HepG2 (cell line): Measurements from ENCODE around the gene ZFP36L2. TPM values are rescaled to one million over a fixed set of nuclear protein-coding genes. Genes with fewer than 3 reads are reported as not detected.

Source experiments
- ARNT2 ChIP-seq: sonication (generic); formaldehyde crosslinking; IDR thresholded peaks from 2 replicates; pipeline ENCODE4 v1.8.0; 2022; ENCODE audit warnings: mild to moderate bottlenecking, low read depth, missing genetic modification reagents, moderate library complexity
- CEBPB ChIP-seq: IDR thresholded peaks from 2 replicates; pipeline ENCODE4 v1.6.1; 2011; ENCODE audit warnings: low read depth, low read length, improper control_type of control experiment, borderline replicate concordance
- ELF3 ChIP-seq: IDR thresholded peaks from 2 replicates; pipeline ENCODE4 v1.6.1; 2016; ENCODE audit warnings: missing genetic modification reagents, missing compliant biosample characterization
- ETV5 ChIP-seq: IDR thresholded peaks from 2 replicates; pipeline ENCODE4 v1.6.1; 2018; ENCODE audit warnings: missing biosample characterization, missing genetic modification reagents, inconsistent platforms, borderline replicate concordance
- HDAC2 ChIP-seq: sonication (generic); formaldehyde crosslinking; IDR thresholded peaks from 2 replicates; pipeline ENCODE4 v1.4.0; 2020; ENCODE audit warnings: missing genetic modification reagents
- KMT2A ChIP-seq: sonication (generic); formaldehyde crosslinking; IDR thresholded peaks from 2 replicates; pipeline ENCODE4 v1.4.0; 2020; ENCODE audit warnings: missing genetic modification reagents
- MIER2 ChIP-seq: IDR thresholded peaks from 2 replicates; pipeline ENCODE4 v1.6.1; 2016; ENCODE audit warnings: missing biosample characterization, missing genetic modification reagents
- MTA1 ChIP-seq: sonication (generic); formaldehyde crosslinking; IDR thresholded peaks from 2 replicates; pipeline ENCODE4 v1.4.0; 2020; ENCODE audit warnings: missing genetic modification reagents, mild to moderate bottlenecking, borderline replicate concordance
- PHF20 ChIP-seq: sonication (generic); formaldehyde crosslinking; IDR thresholded peaks from 2 replicates; pipeline ENCODE4 v1.5.0; 2020; ENCODE audit warnings: mild to moderate bottlenecking, missing genetic modification reagents
- POLR2A ChIP-seq, 2 experiments: IDR thresholded peaks; 2 replicates each; pipeline ENCODE4 v1.6.1; 2011; ENCODE audit warnings: low read depth in 2 of 2, low read length in 2 of 2, mild to moderate bottlenecking in 1 of 2, moderate library complexity in 1 of 2; ENCODE audit not compliant: insufficient read depth in 1 of 2
- SOX13 ChIP-seq, 3 experiments: fragments of 450-650 bp in 1 of 3; sonication (generic) in 1 of 3; formaldehyde crosslinking in 1 of 3; IDR thresholded peaks in 2 of 3; conservative IDR thresholded peaks in 1 of 3; 2 replicates each; pipeline versions ENCODE4 v1.5.0 to v1.6.1; 2016 to 2020; ENCODE audit warnings: antibody characterized with exemption in 1 of 3, mild to moderate bottlenecking in 1 of 3, missing compliant biosample characterization in 1 of 3, missing genetic modification reagents in 1 of 3, moderate library complexity in 1 of 3
- STAT5B ChIP-seq: sonication (generic); formaldehyde crosslinking; IDR thresholded peaks from 2 replicates; pipeline ENCODE4 v1.4.0; 2020; ENCODE audit warnings: missing genetic modification reagents
- U2AF1 ChIP-seq: fragments of 200-400 bp; formaldehyde crosslinking; optimal IDR thresholded peaks from 2 replicates; pipeline ENCODE3; 2017; ENCODE audit warnings: mild to moderate bottlenecking, low read depth, low read length
- YEATS4 ChIP-seq: sonication (generic); formaldehyde crosslinking; IDR thresholded peaks from 2 replicates; pipeline ENCODE4 v1.4.0; 2020; ENCODE audit warnings: missing genetic modification reagents, borderline replicate concordance
- ZMYM4 ChIP-seq: sonication (generic); formaldehyde crosslinking; IDR thresholded peaks from 2 replicates; pipeline ENCODE4 v1.8.1; 2023; ENCODE audit warnings: mild to moderate bottlenecking, missing genetic modification reagents
- ZNF143 ChIP-seq: sonication (generic); formaldehyde crosslinking; IDR thresholded peaks from 2 replicates; pipeline ENCODE4 v1.4.0; 2020; ENCODE audit warnings: missing genetic modification reagents
- ZNF232 ChIP-seq: sonication (generic); formaldehyde crosslinking; IDR thresholded peaks from 2 replicates; pipeline ENCODE4 v1.4.0; 2020; ENCODE audit warnings: missing genetic modification reagents, borderline replicate concordance
- ZNF33A ChIP-seq: sonication (generic); formaldehyde crosslinking; IDR thresholded peaks from 2 replicates; pipeline ENCODE4 v1.5.1; 2020; ENCODE audit warnings: missing genetic modification reagents, mild to moderate bottlenecking, moderate library complexity, borderline replicate concordance
- ZNF558 ChIP-seq: sonication (generic); formaldehyde crosslinking; IDR thresholded peaks from 2 replicates; pipeline ENCODE4 v1.9.0; 2022; ENCODE audit warnings: mild to moderate bottlenecking, missing genetic modification reagents, borderline replicate concordance
- ZNF598 ChIP-seq: sonication (generic); formaldehyde crosslinking; IDR thresholded peaks from 2 replicates; pipeline ENCODE4 v1.5.1; 2020; ENCODE audit warnings: mild to moderate bottlenecking, missing genetic modification reagents, borderline replicate concordance
- ZNF605 ChIP-seq: sonication (generic); formaldehyde crosslinking; IDR thresholded peaks from 2 replicates; pipeline ENCODE4 v1.8.0; 2022; ENCODE audit warnings: mild to moderate bottlenecking, missing genetic modification reagents
- polyA plus RNA-seq, 8 experiments: library from polyadenylated mRNA; depleted of rRNA in 3 of 8; stranded (reverse) in 7 of 8; unstranded in 1 of 8; fragments of >200 nt; fragmentation: Illumina TruSeq in 4 of 8; extraction: Trizol in 4 of 8; gene quantifications; 2 replicates each; pipeline versions ENCODE4 v1.2.1 to v1.2.3, GENCODE V29; 2011 to 2016; ENCODE audit warnings: low read depth in 4 of 8, missing spikeins in 1 of 8, mixed read lengths in 1 of 8; ENCODE audit not compliant: insufficient read depth in 1 of 8
- total RNA-seq, 5 experiments: library from RNA; depleted of rRNA; stranded (reverse); fragments of >200 nt; fragmentation: Illumina TruSeq; extraction: Trizol; gene quantifications; 2 replicates each; pipeline ENCODE4 v1.2.3, GENCODE V29; 2016; ENCODE audit warnings: low read depth in 1 of 5
- TF ChIP-seq, protein P1 (sequence below): sonication (generic); formaldehyde crosslinking; IDR thresholded peaks from 2 replicates; pipeline ENCODE4 v1.9.0; 2021; ENCODE audit warnings: missing genetic modification reagents, mild to moderate bottlenecking, borderline replicate concordance
- TF ChIP-seq, protein P2 (sequence below): sonication (generic); formaldehyde crosslinking; IDR thresholded peaks from 2 replicates; pipeline ENCODE4 v1.8.0; 2023; ENCODE audit warnings: mild to moderate bottlenecking, missing genetic modification reagents
- TF ChIP-seq, protein P3 (sequence below): sonication (generic); formaldehyde crosslinking; IDR thresholded peaks from 2 replicates; pipeline ENCODE4 v1.4.0; 2020; ENCODE audit warnings: missing genetic modification reagents, borderline replicate concordance
- TF ChIP-seq, protein P4 (sequence below): sonication (generic); formaldehyde crosslinking; IDR thresholded peaks from 2 replicates; pipeline ENCODE4 v1.4.0; 2020; ENCODE audit warnings: low read depth, mild to moderate bottlenecking, missing genetic modification reagents

ZFP36L2 gene
- total and polyA plus RNA-seq, 2 of the 13 experiments (the other 11 are each of a cell fraction or from before 2014, with no cell fraction given), result 11.2 to 21.8 TPM

DNA sequence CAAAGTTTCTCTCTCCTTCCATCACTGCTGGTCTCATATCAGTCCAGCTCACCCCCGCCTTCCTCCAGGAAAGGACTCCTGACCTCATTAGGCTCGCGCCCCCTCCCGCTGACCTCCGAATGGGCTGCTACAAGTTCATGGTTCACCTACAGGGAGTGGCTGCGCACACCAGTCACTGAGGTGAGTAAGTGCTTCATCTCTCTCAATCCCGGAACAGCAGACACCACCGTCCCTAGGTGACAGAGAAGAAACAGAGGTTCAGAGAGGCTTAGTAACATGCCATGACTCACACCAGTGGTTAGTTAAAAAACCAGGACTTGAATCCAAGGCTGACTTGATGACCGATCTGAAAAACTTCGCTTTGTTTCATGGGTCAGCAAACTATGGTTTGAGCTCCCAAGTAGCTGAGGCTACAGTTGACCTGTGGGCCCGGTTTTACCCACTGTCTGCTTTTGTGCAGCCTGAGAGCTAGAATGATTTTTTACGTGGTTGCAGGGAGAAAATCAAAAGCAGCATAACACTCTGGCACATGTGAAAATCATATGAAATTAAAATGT is 42.0 kb downstream of the ZFP36L2 start (continued):
- TF ChIP-seq ZNF605 (CRISPR knock-in tag) (peak; percentile 74), MIER2 (CRISPR knock-in tag) (peak; percentile 79; the same call in 1 of the 2 replicates), ZNF232 (CRISPR knock-in tag) (peak; percentile 84; the same call in 1 of the 2 replicates), U2AF1 (no peak), SOX13 (IDR thresholded peaks at IDR 0.05) (no peak), SOX13 (CRISPR knock-in tag; conservative IDR thresholded peaks at IDR 0.05 in 1 of 2, IDR thresholded peaks at IDR 0.05 in 1 of 2) (peak in 1 of 2 experiments; percentile 78; a peak in 2 of 4 replicates), ZNF598 (CRISPR knock-in tag) (0 out of 2 replicates have a peak, but pooled peaks have one; percentile 50), ELF3 (peak; percentile 97), ETV5 (CRISPR knock-in tag) (peak; percentile 88), ZNF143 (CRISPR knock-in tag) (no peak), POLR2A (IDR thresholded peaks at IDR 0.05; ENCODE audit: insufficient read depth in 1 of 2, low read depth in 2 of 2, low read length in 2 of 2) (no peak), KMT2A (0 out of 2 replicates have a peak, but pooled peaks have one; percentile 59), CEBPB (no peak), MTA1 (CRISPR knock-in tag) (peak; percentile 97), PHF20 (no peak), STAT5B (CRISPR knock-in tag) (no peak), ZMYM4 (CRISPR knock-in tag) (peak; percentile 78), ZNF558 (CRISPR knock-in tag) (no peak), YEATS4 (CRISPR knock-in tag) (no peak; the same call in 1 of the 2 replicates), HDAC2 (CRISPR knock-in tag) (peak; percentile 95), ZNF33A (peak; percentile 83; the same call in 1 of the 2 replicates), ARNT2 (CRISPR knock-in tag) (peak; percentile 26; the same call in 1 of the 2 replicates)
- TF ChIP-seq, protein P1, sequence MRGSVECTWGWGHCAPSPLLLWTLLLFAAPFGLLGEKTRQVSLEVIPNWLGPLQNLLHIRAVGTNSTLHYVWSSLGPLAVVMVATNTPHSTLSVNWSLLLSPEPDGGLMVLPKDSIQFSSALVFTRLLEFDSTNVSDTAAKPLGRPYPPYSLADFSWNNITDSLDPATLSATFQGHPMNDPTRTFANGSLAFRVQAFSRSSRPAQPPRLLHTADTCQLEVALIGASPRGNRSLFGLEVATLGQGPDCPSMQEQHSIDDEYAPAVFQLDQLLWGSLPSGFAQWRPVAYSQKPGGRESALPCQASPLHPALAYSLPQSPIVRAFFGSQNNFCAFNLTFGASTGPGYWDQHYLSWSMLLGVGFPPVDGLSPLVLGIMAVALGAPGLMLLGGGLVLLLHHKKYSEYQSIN (CRISPR knock-in tag), result no peak
- TF ChIP-seq, protein P2, sequence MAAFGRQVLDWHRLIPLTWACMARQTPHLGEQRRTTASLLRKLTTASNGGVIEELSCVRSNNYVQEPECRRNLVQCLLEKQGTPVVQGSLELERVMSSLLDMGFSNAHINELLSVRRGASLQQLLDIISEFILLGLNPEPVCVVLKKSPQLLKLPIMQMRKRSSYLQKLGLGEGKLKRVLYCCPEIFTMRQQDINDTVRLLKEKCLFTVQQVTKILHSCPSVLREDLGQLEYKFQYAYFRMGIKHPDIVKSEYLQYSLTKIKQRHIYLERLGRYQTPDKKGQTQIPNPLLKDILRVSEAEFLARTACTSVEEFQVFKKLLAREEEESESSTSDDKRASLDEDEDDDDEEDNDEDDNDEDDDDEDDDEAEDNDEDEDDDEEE, result no peak
- TF ChIP-seq, protein P3, sequence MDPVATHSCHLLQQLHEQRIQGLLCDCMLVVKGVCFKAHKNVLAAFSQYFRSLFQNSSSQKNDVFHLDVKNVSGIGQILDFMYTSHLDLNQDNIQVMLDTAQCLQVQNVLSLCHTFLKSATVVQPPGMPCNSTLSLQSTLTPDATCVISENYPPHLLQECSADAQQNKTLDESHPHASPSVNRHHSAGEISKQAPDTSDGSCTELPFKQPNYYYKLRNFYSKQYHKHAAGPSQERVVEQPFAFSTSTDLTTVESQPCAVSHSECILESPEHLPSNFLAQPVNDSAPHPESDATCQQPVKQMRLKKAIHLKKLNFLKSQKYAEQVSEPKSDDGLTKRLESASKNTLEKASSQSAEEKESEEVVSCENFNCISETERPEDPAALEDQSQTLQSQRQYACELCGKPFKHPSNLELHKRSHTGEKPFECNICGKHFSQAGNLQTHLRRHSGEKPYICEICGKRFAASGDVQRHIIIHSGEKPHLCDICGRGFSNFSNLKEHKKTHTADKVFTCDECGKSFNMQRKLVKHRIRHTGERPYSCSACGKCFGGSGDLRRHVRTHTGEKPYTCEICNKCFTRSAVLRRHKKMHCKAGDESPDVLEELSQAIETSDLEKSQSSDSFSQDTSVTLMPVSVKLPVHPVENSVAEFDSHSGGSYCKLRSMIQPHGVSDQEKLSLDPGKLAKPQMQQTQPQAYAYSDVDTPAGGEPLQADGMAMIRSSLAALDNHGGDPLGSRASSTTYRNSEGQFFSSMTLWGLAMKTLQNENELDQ (CRISPR knock-in tag), result 0 out of 2 replicates have a peak, but pooled peaks have one; percentile 55
- TF ChIP-seq, protein P4, sequence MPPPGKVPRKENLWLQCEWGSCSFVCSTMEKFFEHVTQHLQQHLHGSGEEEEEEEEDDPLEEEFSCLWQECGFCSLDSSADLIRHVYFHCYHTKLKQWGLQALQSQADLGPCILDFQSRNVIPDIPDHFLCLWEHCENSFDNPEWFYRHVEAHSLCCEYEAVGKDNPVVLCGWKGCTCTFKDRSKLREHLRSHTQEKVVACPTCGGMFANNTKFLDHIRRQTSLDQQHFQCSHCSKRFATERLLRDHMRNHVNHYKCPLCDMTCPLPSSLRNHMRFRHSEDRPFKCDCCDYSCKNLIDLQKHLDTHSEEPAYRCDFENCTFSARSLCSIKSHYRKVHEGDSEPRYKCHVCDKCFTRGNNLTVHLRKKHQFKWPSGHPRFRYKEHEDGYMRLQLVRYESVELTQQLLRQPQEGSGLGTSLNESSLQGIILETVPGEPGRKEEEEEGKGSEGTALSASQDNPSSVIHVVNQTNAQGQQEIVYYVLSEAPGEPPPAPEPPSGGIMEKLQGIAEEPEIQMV (CRISPR knock-in tag), result no peak
